CD4-positive, alpha-beta T cell treated with Interferon alpha-2 for 1 hour (primary cell): Measurements from ENCODE around the gene SLC9A7.

Experiments
- DNase-seq, 2 donors: peaks; one replicate each; pipeline ENCODE4 v3.0.0-alpha.2; 2020 to 2022

The SLC9A7 gene

DNA sequence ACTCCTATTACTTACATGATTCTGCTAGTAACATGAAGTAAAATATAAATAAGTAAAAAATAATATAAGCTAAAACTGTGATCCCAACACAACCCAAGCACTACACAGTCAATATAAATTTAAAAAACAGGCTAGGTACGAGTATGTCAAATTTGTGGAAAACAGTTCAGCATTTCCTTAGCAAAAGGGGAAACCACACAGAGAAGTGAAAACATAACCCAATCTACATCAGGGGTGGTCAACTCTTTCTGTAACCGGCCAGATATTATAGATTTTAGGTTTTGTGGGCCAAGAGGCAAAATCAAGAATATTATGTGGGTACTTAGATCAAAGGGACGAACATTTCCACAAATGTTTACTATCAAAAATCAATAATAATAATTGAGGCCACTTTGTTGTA lies 115.3 kb downstream of the SLC9A7 start:
- no peak for DNase-seq

DNA sequence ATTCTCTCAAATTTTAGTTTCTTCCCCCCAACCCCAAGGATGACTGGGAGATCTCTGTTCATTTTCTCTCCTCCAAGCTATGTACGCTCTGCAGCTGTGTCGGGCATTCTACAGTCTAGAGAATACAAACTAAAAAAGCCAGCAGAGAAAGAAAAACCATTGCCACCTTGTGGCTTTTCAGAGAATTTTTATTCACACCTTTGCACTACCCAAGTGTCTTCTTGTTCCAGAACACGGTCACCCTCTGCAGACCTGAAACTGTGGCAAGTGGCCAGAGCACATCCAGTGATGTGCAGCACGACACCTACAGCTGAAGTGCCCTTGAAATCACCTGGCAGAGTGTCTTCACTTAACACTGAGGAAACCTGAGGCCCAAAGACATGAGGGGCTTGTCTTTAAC lies 116.8 kb downstream of the SLC9A7 start:
- peak in 1 of 2 donors; percentile 54 for DNase-seq

- DNase-seq = no peak
These were observed 121.0 kb downstream of the SLC9A7 start for GRCh38 chrX:46637938-46638337.

DNA sequence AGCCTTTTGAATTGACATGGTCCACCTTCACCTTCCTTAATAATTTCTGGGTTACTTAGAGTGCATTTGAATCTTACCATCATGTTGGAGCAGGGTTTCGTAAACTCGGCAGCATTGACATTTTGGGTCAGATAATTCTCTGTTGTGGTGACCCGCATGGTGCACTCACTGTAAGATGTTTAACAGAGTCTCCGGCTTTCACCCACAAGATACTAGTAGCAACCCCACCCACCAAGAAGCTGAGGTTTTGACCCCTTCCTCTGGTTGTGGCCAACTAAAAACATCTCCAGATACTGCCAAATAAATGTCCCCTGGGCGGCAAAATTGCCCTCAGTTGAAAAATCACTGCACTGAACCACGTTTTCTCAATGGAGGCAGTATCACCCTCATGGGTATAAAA lies 122.7 kb downstream of the SLC9A7 start:
- DNase-seq = no peak

GRCh38 chrX:46635186-46635585 lies 123.7 kb downstream of the SLC9A7 start:
- DNase-seq = no peak

DNA sequence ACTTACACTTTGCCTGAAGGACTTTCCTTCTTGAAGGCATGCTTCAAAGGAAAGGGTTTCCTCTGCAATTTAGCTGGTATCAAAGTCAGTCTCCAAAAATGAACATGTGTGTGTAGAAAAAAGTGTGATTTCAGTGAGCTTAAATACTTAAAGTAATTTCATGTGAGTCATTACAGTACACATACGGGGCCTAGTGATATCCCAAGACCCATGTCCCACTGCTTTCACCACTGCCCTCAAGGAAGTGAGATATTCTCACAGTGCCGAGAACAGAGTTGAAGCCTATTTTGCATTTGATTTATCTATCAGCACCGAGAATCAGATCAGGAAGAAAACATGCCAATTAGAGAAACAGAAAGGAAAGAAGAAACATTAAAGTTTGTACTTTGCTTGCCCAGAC lies 124.3 kb downstream of the SLC9A7 start:
- no peak for DNase-seq

GRCh38 chrX:46630141-46630540 lies 128.8 kb downstream of the SLC9A7 start:
- DNase-seq = no peak

- DNase-seq = peak; percentile 28 to 61
These were observed 130.2 kb downstream of the SLC9A7 start for GRCh38 chrX:46628460-46629371.

- DNase-seq = no peak
These were observed 131.1 kb downstream of the SLC9A7 start for GRCh38 chrX:46627711-46628419.

GRCh38 chrX:46627062-46627461 lies 131.9 kb downstream of the SLC9A7 start:
- DNase-seq = no peak

- peak; percentile 33 to 57 for DNase-seq
These were observed 132.4 kb downstream of the SLC9A7 start for GRCh38 chrX:46626566-46626965.

DNA sequence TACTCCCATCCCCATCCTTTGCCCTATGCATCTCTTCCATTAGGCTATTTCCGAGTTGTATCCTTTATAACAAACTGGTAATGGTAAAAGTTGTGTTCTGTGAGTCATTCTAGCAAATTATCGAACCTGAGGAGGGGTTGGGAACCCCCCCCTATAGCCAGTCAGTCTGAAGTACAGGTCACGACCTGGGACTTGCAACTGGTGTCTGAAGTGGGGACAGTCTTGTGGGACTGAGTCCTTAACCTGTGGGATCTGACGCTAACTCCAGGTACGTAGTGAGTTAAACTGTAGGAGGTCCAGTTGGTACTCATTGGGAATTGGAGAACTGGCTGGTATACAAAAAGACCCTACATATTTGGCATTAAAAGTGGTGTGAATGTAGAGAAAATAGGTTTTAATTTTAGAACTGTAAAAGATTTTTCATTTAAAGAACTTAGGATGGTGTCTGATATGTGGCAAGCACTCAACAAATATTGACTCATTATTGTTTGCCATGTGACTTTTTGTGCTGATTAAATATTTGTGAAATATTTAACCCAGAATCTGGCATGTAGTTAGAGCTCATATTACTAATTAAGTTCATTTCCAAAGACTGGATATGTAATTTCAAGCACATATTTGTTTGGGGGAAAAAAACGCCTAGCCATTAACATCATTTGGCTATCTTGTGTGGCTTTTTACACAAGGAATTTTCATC lies 134.7 kb downstream of the SLC9A7 start:
- no peak for DNase-seq

DNA sequence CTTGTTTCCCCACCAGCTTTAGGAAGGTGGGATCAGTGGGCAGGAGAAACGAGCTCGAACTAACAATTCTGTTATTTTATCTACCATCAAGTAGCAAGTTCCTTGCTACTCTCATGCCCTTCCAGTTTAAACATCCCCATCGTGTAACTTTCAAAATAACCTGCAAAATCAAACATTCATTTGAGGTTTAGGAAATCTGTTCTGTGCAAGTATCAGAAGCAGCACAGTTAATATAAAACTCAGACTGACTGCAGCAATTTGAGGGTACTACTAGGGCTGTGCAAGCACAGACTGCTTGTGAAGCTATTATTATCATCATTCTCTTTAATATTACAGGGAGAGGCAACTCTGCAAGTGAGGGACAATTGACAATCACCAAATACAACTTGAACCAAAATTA lies 137.3 kb downstream of the SLC9A7 start:
- no peak for DNase-seq

- no peak for DNase-seq
These were observed 138.4 kb downstream of the SLC9A7 start for GRCh38 chrX:46620505-46620904.

DNA sequence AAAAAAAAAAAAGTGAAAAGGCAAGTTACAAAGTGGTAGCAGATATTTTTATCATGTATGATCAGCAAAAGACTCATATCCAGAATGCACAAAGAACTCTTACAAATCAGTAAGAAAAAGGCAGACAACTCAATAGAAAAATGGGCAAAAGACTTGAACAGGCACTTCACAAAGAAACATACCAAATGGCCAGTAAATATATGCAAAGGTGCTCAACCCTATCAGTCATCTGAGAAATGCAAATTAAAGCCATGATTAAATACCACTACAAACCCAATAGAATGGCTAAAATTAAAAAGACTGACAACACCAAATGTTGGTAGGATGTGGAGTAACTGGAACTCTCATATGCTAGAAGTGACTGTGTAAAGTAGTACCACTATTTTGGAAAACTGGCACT lies 140.0 kb downstream of the SLC9A7 start:
- DNase-seq = no peak

GRCh38 chrX:46617906-46618305 lies 141.0 kb downstream of the SLC9A7 start:
- no peak for DNase-seq

GRCh38 chrX:46611658-46612362 lies 147.1 kb downstream of the SLC9A7 start:
- peak in 1 of 2 donors; percentile 54 for DNase-seq

DNA sequence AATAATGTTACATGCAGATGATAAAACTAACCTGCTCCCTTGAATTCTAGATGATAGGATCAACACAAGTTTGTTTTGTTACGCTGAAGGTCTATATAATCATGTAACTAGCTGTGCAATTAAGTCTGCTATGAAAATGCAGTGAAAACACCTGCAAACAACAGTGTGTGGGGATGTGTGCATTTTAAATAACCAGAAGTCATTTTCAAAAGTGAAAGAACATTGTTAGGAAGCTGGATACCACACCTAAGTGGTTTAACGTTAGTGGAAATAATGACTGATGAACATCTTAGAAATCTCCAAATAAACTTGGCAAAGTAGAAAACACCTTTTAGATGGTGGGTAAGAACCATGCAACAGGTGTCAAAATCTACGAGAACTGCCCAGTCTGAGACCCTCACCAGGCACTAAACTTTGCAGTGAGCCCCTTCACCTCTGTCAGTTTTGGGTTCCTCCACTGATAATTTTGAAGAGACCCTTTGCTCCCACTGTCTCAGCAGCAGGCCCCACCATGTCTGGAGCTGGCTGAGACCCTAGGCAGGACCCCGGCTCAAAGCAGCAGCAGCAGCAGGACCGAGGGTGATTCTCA lies 148.8 kb downstream of the SLC9A7 start:
- DNase-seq = no peak

GRCh38 chrX:46607916-46608315 lies 151.0 kb downstream of the SLC9A7 start:
- DNase-seq = no peak

GRCh38 chrX:46602468-46603102 lies 156.3 kb downstream of the SLC9A7 start:
- no peak for DNase-seq

DNA sequence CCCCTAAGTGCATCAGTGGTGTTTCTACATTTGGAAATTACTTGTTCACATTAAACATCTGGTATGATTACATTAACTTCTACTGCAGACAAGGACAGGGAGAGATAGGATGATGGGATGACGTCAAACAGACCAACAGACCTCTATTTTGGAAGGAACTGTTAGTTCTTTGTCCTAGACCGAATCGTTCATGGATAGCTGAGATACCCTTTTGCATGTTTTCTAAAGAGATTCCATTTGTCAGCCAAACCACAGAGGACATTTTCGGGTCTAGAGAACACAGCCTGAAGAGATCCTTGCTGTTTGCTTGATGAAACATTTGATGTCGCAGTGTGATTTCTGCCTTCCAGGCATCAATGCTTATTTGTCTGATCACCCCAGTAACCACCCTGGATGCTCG lies 157.6 kb downstream of the SLC9A7 start:
- DNase-seq = no peak

GRCh38 chrX:46599051-46599560 lies 159.8 kb downstream of the SLC9A7 start:
- no peak for DNase-seq
